Right atrium auricular region (tissue), 2 donors: Measurements from ENCODE around the gene STRADB. TPM values are rescaled to one million over a fixed set of nuclear protein-coding genes. Genes with fewer than 3 reads are reported as not detected.
"Not testable (repeated sequence)": the region's sequence is repeated elsewhere in the genome, so short reads cannot be mapped to it uniquely, and the experiment has no call there.

Experiments
- DNase-seq: peaks from one replicate; pipeline ENCODE4 v3.0.0-alpha.2; 2019; ENCODE audit warnings: low spot score
- H3K27ac ChIP-seq, 2 donors: fragments of 200-600 bp; sonication (generic); 1 replicate in 1 of 2; 2 replicates in 1 of 2; pipeline ENCODE4 v1.5.1; 2016 to 2019
- H3K27me3 ChIP-seq, 2 donors: fragments of 200-600 bp; sonication (generic); one replicate each; pipeline versions ENCODE4 v1.5.1 to v1.6.0; 2017 to 2019
- H3K36me3 ChIP-seq: fragments of 200-600 bp; sonication (generic); one replicate; pipeline ENCODE4 v1.5.1; 2016
- H3K4me1 ChIP-seq, 2 donors: fragments of 200-600 bp; sonication (generic); one replicate each; pipeline versions ENCODE4 v1.5.1 to v1.6.0; 2017 to 2019
- H3K4me3 ChIP-seq, 2 donors: fragments of 200-600 bp; sonication (generic); 1 replicate in 1 of 2; 2 replicates in 1 of 2; pipeline ENCODE4 v1.5.1; 2017 to 2019; ENCODE audit warnings: mild to moderate bottlenecking in 1 of 2, moderate library complexity in 1 of 2
- H3K9me3 ChIP-seq, 2 donors: fragments of 200-600 bp; sonication (generic); one replicate each; pipeline ENCODE4 v1.5.1; 2019
- CTCF ChIP-seq, 2 donors: fragments of 200-600 bp; sonication (generic); IDR thresholded peaks; one replicate each; pipeline ENCODE4 v1.5.1; 2019; ENCODE audit warnings: antibody characterized with exemption in 2 of 2
- total RNA-seq, 2 donors: library from RNA; depleted of rRNA; stranded (reverse); fragments of >200 nt; gene quantifications; one replicate each; pipeline ENCODE4 v1.1.0, GENCODE V29; 2016

STRADB gene
- total RNA-seq, 2 donors from 2014 or later, result 28.5 to 78.1 TPM

GRCh38 chr2:201482543-201482942 lies 31.0 kb downstream of the STRADB start:
- TF ChIP-seq CTCF (IDR thresholded peaks at IDR 0.05), result no peak
- no peaks in the 10 kb centered on the region for H3K27me3 ChIP-seq
- no peaks in the 10 kb centered on the region for H3K9me3 ChIP-seq
- peaks cover 20% of the 10 kb centered on the region for H3K36me3 ChIP-seq
- no peak overlapping the region for H3K4me3 ChIP-seq
- H3K27ac ChIP-seq, result no peak overlapping the region
- no peak for DNase-seq
- H3K4me1 ChIP-seq, result no peaks in the 10 kb centered on the region

GRCh38 chr2:201483342-201483741 lies 31.8 kb downstream of the STRADB start:
- Histone ChIP-seq H3K27me3 (no peaks in the 10 kb centered on the region), H3K4me3 (no peak overlapping the region), H3K9me3 (no peaks in the 10 kb centered on the region), H3K27ac (no peak overlapping the region), H3K4me1 (no peaks in the 10 kb centered on the region), H3K36me3 (peaks cover 12% of the 10 kb centered on the region)
- DNase-seq, result no peak
- TF ChIP-seq CTCF (IDR thresholded peaks at IDR 0.05), result no peak

GRCh38 chr2:201483758-201484157 lies 32.2 kb downstream of the STRADB start:
- H3K9me3 ChIP-seq, H3K4me1 ChIP-seq, H3K36me3 ChIP-seq, H3K27ac ChIP-seq, H3K27me3 ChIP-seq, DNase-seq, H3K4me3 ChIP-seq: not testable (repeated sequence)

- no peaks in the 10 kb centered on the region for H3K27me3 ChIP-seq
- H3K4me3 ChIP-seq, result no peak overlapping the region
- peaks cover 6% of the 10 kb centered on the region for H3K36me3 ChIP-seq
- no peak overlapping the region for H3K27ac ChIP-seq
- DNase-seq, result no peak
- TF ChIP-seq CTCF (IDR thresholded peaks at IDR 0.05), result no peak
- H3K9me3 ChIP-seq, result no peaks in the 10 kb centered on the region
- H3K4me1 ChIP-seq, result no peaks in the 10 kb centered on the region
Measured at GRCh38 chr2:201484805-201485204, 33.3 kb downstream of the STRADB start.

GRCh38 chr2:201490291-201490690 lies 38.8 kb downstream of the STRADB start:
- Histone ChIP-seq H3K4me3 (no peak overlapping the region), H3K36me3 (no peaks in the 10 kb centered on the region), H3K4me1 (no peaks in the 10 kb centered on the region), H3K27me3 (no peaks in the 10 kb centered on the region), H3K9me3 (no peaks in the 10 kb centered on the region), H3K27ac (no peak overlapping the region)
- no peak for DNase-seq
- TF ChIP-seq CTCF (IDR thresholded peaks at IDR 0.05), result no peak

GRCh38 chr2:201496785-201497184 lies 45.2 kb downstream of the STRADB start:
- H3K27me3 ChIP-seq, result no peaks in the 10 kb centered on the region
- H3K27ac ChIP-seq, result no peak overlapping the region
- H3K4me3 ChIP-seq, result no peak overlapping the region
- peaks cover 0 to under 1% of the 10 kb centered on the region in 2 donors for H3K9me3 ChIP-seq
- H3K36me3 ChIP-seq, result no peaks in the 10 kb centered on the region
- H3K4me1 ChIP-seq, result no peaks in the 10 kb centered on the region
- DNase-seq, result no peak
- no peak for TF ChIP-seq CTCF (IDR thresholded peaks at IDR 0.05)
